HG02678 (cell line): ENCODE data around the gene CHMP4B.
A peak's percentile ranks its signal among the peaks of the same experiment; 100 is the strongest.

Experiments
- ATAC-seq: cut with Tn5 transposase; IDR thresholded peaks from one replicate; pipeline ENCODE4 v1.9.1; 2021; ENCODE audit warnings: mild to moderate bottlenecking, moderate library complexity; ENCODE audit not compliant: unreplicated experiment

Gene CHMP4B

DNA sequence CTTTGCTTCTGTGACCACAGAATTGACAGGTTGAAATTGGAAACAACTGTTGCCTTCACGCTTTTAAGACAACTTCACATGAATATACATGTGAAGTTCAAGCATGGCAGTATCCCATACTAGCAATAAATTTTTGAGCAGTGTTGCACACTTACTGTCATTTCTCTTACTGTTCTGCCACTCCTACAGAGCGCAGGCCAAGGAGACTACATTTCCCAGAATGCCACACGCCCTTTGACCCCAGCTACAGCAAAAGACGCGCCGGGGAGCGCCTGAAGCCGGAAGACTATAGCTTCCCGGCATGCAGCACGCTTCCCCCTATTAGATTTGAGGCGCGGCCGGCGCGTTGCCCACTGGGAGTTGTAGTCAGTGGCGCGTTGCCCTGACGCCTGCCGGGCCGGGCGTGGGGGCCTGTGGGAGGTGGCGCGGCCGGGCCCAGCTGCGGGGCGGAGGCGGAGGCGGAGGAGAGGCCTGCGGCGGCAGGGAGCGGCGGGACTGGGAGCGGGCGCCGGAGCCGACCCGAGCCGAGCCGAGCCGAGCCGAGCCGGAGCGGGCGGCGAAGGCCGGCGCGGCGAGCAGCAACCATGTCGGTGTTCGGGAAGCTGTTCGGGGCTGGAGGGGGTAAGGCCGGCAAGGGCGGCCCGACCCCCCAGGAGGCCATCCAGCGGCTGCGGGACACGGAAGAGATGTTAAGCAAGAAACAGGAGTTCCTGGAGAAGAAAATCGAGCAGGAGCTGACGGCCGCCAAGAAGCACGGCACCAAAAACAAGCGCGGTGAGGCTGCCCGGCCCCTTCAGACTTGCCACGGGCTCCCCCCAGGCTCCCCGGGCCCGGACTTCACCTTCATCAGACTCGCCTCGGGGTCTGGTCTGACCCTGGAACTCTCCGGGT lies at the start of gene CHMP4B:
Gene CHMP4B (plus strand): TSS at position 464 of the 891 bp plus-strand sequence. CDS start 121 bp downstream, at position 585.
- ATAC-seq, result peak; percentile 94

GRCh38 chr20:33761698-33762250 lies 49.4 kb upstream of the CHMP4B start:
- ATAC-seq, result no peak

DNA sequence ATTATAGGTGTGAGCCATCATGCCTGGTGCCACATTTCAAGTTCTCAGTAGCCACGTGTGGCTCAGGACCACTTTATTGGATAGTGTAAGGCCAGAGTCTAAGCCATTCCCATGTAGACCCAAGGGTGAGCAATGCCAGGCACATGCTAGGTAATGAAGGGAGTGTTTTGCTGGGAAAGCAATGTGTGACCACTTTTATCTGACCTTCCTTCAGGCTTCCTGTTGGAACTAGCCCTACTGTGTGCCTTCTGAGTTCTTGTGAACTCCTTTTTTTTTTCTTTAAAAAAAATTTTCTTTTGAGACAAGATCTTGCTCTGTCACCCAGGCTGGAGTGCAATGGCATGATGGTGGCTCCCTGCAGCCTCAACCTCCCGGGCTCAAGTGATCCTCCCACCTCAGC lies 46.0 kb upstream of the CHMP4B start:
- ATAC-seq, result no peak

GRCh38 chr20:33765592-33765991 lies 45.6 kb upstream of the CHMP4B start:
- ATAC-seq, result no peak

DNA sequence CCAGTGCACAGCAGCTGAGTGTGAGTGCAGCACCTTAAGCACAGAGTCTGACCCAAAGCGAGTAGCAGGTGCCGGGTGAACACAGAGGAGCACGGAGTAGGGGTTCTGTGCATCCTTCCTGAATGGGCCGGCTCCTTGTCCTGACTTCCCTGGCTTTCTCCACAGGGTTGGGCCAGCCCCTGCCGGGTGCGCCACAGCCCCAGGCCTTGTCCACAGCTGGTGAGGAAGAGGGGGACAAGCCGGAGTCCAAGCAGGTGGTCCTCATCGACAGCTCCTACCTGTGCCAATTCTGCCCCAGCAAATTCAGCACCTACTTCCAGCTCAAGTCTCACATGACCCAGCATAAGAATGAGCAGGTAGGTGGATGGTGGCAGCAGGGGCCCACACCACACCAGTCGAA lies 44.5 kb upstream of the CHMP4B start:
- no peak for ATAC-seq

DNA sequence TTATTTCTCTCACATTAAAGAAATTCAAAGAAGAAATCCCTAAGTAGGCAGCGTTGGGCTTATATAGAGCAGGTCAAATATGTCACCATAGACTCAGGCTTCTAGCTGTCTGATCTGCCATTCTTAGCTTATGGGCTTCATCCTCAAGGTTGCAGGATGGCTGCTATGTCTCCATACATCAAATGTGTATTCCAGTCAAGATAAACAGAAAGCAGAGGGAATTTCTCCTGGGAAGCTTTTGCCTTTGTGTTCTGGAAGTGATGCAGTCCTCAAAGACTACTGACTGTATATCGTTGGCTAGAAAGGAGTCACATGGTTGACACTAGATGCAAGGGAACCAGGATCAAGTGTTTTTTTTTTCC lies 43.4 kb upstream of the CHMP4B start:
- no peak for ATAC-seq

GRCh38 chr20:33769043-33769442 lies 42.1 kb upstream of the CHMP4B start:
- no peak for ATAC-seq

DNA sequence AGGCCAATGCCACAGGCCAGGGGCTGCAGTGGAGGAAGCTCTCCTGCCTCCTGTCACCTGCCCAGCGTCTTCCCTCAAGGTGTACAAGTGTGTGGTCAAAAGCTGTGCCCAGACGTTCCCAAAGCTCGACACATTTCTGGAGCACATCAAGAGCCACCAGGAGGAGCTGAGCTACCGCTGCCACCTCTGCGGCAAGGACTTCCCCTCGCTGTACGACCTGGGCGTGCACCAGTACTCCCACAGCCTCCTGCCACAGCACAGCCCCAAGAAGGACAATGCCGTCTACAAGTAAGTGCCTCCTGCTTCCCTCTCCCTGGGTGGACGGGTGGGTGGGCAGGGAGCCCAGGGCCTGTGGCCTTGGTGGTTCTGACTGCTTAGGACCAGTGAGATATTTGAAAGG lies 41.1 kb upstream of the CHMP4B start:
- ATAC-seq, result no peak

GRCh38 chr20:33771938-33772337 lies 39.2 kb upstream of the CHMP4B start:
- no peak for ATAC-seq

- ATAC-seq, result no peak
Measured at GRCh38 chr20:33772439-33772838, 38.7 kb upstream of the CHMP4B start.

- peak; percentile 64 for ATAC-seq
Measured at GRCh38 chr20:33773412-33774089, 37.6 kb upstream of the CHMP4B start.

- no peak for ATAC-seq
Measured at GRCh38 chr20:33777816-33778215, 33.3 kb upstream of the CHMP4B start.

DNA sequence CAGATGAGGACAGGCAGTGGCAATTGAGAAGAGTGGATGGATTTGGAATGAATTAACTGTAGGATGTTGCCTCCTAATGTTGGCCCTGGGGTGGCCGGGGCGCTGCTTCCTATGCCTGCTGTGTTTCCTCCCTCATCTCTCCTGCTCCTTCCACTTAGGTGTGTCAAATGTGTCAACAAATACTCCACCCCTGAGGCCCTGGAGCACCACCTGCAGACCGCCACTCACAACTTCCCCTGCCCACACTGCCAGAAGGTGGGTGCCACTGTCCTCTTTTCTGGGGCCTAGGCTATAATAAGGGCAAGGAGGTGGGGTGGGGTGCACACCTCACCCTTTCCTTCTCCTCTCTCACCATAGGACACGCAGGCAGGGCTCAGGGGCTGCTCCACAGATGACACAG lies 30.0 kb upstream of the CHMP4B start:
- ATAC-seq, result no peak

- no peak for ATAC-seq
Measured at GRCh38 chr20:33781945-33782344, 29.2 kb upstream of the CHMP4B start.

DNA sequence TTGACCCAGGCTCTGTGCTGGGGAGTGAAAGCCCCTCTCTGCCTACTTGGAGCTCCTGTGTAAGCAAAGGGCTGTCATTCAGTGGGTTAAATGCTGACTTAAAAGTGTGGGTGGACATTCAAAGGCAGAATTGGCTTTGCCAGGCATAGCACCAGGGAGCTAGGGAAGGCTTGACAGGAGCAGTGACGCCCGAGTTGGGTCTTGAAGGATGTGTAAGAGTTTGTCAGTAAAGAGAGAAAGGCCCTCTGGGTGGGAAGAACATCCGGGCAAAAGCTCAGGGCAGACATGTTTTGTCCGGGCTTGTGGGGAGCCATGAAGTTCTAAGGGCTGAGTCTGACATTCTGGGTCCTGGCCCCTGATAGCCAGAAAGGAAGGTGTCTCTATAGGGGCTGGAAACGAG lies 27.9 kb upstream of the CHMP4B start:
- ATAC-seq, result no peak

DNA sequence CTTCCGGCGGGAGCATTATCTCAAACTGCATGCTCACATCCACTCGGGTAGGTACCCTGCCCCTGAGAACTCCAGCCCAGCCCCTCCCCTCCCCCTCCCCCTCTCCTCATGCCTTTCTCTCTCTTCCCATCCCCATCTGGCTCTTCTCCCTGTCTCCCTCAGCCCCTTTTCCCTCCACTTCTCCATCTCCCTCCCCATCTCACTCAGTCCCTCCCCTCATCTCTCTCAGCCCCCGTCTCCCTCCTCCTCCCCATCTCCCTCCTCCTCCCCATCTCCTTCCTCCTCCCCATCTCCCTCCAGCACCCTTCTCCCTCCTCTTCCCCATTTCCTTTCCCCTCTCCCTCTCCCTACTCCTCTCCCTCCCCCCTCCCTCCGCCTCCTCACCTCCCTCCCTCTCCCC lies 27.3 kb upstream of the CHMP4B start:
- no peak for ATAC-seq

GRCh38 chr20:33784225-33784624 lies 26.9 kb upstream of the CHMP4B start:
- no peak for ATAC-seq

- ATAC-seq, result no peak
Measured at GRCh38 chr20:33785503-33785902, 25.6 kb upstream of the CHMP4B start.

DNA sequence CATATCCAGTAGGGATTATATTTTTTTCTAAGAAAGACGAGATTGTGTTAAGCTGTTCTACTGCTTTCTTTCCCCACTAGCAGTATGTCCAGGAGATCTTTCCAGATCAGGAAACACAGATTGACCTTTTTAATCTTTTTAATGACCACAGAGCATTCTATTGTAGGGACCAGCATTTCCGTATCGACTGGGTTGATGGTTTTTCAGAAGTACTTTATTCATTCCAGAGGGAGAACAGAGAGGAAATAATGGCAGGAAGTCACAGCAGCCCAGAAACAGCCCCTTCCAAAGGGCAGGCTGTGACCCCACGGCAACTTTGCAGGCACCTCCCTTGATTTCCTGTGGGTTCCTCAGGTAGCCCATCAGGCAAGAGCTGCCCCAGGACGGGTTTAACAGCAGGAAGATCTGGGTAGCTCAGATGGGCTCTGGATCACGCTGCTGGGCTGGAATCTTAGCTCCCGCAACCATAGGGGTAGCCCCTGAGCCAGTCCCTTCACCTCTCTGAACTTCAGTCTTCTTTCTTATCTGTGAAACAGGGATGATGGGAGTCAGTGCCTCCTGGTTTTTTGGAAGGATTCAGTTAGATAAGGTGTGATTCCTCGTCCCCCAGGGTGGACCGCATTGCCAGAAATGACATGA lies 23.8 kb upstream of the CHMP4B start:
- ATAC-seq, result no peak

DNA sequence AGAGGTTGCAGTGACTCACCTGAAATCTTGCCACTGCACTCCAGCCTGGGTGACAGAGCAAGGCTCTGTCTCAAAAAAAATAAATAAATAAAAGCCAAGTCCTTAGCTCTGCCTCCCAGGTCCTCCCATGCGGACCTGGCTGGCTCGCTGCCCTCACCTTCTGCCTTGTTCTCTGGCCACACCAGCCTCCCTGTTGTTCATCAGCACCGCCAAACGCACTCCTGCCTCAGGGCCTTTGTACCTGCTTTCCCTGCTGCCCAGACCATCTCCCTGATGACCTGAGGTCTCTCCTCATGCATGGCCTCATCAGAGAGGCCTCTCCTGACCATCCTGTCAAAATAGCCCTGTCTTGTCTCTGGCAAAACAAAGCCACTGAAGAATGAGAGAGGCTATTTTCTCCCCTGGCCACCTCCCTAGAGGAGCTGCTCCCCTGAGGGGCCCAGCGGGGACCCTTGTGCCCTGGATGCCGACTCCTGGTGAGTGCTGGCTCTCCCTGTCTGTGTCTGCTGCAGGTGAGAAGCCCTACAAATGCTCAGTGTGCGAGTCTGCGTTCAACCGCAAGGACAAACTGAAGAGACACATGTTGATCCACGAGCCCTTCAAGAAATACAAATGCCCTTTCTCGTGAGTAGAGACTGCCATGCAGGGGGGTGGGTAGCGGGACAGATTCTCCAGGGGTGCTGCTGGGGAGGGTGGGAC lies 22.6 kb upstream of the CHMP4B start:
- ATAC-seq, result no peak
